HG03558 (cell line): ENCODE measurements around the gene SHISA2.

ENCODE experiments used
- ATAC-seq: cut with Tn5 transposase; IDR thresholded peaks from one replicate; pipeline ENCODE4 v1.9.1; 2021; ENCODE audit warnings: moderate number of reproducible peaks; ENCODE audit not compliant: unreplicated experiment; ENCODE audit errors: extremely low read depth

SHISA2 gene

GRCh38 chr13:26050568-26051230 is 1.1 kb downstream of the SHISA2 start:
- no peak for ATAC-seq

- ATAC-seq = no peak
Observed at GRCh38 chr13:26048741-26049140, 3.1 kb downstream of the SHISA2 start.

GRCh38 chr13:26047040-26047439 is 4.8 kb downstream of the SHISA2 start:
- ATAC-seq = no peak

GRCh38 chr13:26046639-26047038 is 5.2 kb downstream of the SHISA2 start:
- no peak for ATAC-seq

GRCh38 chr13:26045142-26045541 is 6.7 kb downstream of the SHISA2 start:
- no peak for ATAC-seq

GRCh38 chr13:26042785-26043184 is 9.0 kb downstream of the SHISA2 start:
- ATAC-seq = no peak

- no peak for ATAC-seq
Observed at GRCh38 chr13:26041444-26041843, 10.4 kb downstream of the SHISA2 start.

GRCh38 chr13:26038931-26039475 is 12.8 kb downstream of the SHISA2 start:
- no peak for ATAC-seq

GRCh38 chr13:26037302-26037701 is 14.5 kb downstream of the SHISA2 start:
- no peak for ATAC-seq

- ATAC-seq = no peak
Observed at GRCh38 chr13:26036383-26036782, 15.4 kb downstream of the SHISA2 start.

- ATAC-seq = no peak
Observed at GRCh38 chr13:26034018-26034417, 17.8 kb downstream of the SHISA2 start.

- no peak for ATAC-seq
Observed at GRCh38 chr13:26030331-26030730, 21.5 kb downstream of the SHISA2 start.

- no peak for ATAC-seq
Observed at GRCh38 chr13:26029581-26030136, 22.2 kb downstream of the SHISA2 start.

GRCh38 chr13:26026211-26026610 is 25.6 kb downstream of the SHISA2 start:
- ATAC-seq = no peak

GRCh38 chr13:26025771-26026170 is 26.0 kb downstream of the SHISA2 start:
- ATAC-seq = no peak

- no peak for ATAC-seq
Observed at GRCh38 chr13:26025196-26025595, 26.6 kb downstream of the SHISA2 start.

GRCh38 chr13:26024558-26024957 is 27.3 kb downstream of the SHISA2 start:
- no peak for ATAC-seq

GRCh38 chr13:26022538-26023292 is 29.1 kb downstream of the SHISA2 start:
- no peak for ATAC-seq

GRCh38 chr13:26021956-26022355 is 29.9 kb downstream of the SHISA2 start:
- no peak for ATAC-seq

- ATAC-seq = no peak
Observed at GRCh38 chr13:26021516-26021915, 30.3 kb downstream of the SHISA2 start.

GRCh38 chr13:26020891-26021290 is 30.9 kb downstream of the SHISA2 start:
- no peak for ATAC-seq
